Ureter (tissue), 1 donor: ENCODE data around the gene TBL3. TPM values are rescaled to one million over a fixed set of nuclear protein-coding genes. Genes with fewer than 3 reads are reported as not detected.
A peak's percentile ranks its signal among the peaks of the same experiment; 100 is the strongest.

Experiments used
- DNase-seq: peaks from one replicate; pipeline ENCODE4 v3.0.0-alpha.2; 2020; ENCODE audit warnings: low spot score
- total RNA-seq: library from RNA; stranded (reverse); gene quantifications from one replicate; pipeline ENCODE4 v1.2.4, GENCODE V29; 2023
- donor health status: DM: yes; HTN: yes; CAD: no.

Gene TBL3
- total RNA-seq, 1 donor from 2014 or later = 37.0 TPM

DNA sequence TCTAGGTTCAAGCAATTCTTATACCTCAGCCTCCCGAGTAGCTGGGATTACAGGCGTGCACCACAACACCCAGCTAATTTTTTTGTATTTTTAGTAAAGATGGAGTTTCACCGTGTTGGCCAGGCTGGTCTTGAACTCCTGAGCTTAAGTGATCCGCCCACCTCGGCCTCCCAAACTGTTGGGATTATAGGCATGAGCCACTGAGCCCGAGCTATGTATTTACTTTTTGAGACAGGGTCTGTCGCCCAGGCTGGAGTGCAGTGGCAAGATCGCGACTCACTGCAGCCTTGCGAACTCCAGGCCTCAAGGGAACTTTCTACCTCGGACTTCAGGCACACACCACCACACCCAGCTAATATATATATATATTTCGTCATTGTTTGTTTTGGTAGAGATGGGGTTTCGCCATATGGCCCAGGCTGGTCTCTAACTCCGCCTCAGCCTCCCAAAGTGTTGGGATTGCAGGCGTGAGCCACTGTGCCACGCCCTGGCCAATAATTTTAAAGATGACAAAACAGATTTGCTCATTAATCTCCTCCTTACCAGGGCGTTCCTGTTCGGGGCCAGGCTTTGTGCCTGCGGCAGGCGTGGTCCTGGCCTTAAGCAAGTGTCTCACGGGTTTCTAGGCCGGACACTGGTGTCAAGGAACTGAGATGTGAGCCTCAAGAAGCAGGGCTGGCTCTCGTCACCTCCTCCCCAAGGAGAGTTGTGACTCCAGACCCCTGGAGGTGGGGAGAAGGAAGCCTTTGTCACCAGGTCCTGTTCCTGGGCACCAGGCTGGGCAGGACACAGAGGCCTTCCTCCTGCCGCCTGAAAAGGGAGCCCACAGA is 43.5 kb downstream of the TBL3 start:
- DNase-seq = no peak

DNA sequence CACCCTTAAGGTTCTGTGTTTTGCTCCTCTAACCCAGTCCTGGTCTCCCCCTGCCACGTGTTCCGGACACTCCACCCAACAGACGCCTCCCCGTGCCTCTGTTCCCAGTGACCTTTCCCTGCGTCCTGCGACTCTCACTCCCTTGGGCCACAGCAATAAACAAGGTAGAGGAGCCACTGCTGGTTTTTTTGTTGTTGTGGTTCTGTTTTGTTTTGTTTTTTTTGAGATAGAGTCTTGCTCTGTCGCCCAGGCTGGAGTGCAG is 44.0 kb downstream of the TBL3 start:
- no peak for DNase-seq

DNA sequence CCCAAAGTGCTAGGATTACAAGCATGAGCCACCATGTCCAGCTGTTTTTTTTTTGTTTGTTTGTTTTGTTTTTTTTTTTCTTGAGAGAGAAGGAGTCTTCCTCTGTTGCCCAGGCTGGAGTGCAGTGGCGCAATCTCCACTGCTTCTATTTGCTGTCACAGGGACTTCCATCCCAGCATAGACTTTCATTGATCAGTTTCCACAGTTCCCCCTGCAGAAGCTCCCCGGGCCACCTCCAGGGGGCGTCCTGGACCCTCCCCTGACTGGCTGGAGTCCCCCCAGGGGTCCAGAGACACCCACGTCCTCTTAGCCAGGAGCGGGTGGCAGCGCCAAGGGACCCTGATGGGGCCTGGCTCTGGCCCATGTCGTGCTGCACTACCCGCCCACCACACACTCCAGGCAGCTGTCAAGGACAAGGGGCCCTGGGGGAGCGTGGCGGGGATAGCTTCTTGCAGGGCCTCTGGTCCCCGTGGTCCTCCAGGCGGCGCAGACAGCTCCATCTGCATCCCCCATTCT is 44.6 kb downstream of the TBL3 start:
- no peak for DNase-seq

DNA sequence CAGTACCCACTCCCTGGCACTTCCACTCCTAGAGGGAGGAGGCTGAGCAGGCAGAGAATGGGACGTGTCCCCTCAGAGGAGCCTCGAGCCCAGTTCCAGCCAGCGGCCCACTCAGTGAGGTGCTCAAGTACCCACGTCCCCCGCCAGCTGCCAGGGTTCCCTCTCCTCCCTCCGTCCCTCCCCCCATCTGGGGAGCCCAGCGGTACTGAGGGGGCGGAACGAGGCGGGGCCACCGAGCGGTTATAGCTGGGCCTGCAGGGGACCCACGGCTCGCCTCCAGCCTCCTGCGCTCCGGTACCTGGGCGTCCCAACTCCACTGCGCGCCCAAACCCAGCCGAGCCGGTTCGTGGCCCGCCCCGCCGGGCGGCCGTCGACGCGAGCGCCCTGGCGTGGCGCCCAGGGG is 47.7 kb downstream of the TBL3 start, which contains the start of gene NPW:
NPW (plus strand) TSS at position 268 of the 403 bp plus-strand sequence.
- DNase-seq = no peak

DNA sequence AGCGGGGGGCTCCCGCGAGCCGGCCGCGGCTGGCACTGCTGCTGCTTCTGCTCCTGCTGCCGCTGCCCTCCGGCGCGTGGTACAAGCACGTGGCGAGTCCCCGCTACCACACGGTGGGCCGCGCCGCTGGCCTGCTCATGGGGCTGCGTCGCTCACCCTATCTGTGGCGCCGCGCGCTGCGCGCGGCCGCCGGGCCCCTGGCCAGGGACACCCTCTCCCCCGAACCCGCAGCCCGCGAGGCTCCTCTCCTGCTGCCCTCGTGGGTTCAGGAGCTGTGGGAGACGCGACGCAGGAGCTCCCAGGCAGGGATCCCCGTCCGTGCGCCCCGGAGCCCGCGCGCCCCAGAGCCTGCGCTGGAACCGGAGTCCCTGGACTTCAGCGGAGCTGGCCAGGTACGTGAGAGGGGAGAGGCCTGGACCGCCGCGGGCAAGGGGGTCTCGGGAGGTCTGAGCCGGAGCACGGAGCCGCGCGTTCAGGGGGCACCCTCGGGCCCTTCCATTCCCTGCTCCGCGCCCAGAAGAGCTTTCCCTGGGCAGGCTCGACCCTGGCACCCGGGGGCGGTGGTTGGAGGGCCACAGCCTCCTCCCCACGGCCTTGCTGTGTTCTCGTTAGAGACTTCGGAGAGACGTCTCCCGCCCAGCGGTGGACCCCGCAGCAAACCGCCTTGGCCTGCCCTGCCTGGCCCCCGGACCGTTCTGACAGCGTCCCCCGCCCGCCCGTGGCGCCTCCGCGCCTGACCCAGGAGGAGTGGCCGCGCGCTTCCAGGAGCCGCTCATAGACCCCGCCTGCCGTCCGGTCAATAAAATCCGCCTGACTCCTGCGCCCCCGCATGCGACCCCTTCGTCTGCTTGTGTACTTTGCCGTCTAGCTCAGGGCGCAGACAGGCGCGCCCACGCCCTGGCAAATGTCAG is 48.3 kb downstream of the TBL3 start:
- no peak for DNase-seq

DNA sequence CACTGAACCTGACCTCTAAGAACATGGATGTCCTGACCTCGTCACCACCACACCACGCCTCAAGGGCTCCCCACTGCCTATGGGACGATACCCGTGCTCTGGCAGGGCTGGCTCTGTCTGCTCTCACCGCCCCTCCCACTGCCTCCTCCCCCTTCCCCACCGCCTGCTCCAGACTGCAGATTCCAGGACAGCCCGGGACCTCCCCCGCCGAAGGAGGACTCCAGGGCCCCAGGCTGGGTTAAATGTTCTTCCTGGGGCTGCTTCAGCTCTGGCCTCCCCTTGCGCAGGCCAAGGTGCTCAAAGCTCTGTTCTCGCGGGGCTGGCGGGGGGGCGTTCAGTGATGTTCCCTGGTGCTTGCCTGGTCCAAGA is 50.9 kb downstream of the TBL3 start:
- DNase-seq = no peak

DNA sequence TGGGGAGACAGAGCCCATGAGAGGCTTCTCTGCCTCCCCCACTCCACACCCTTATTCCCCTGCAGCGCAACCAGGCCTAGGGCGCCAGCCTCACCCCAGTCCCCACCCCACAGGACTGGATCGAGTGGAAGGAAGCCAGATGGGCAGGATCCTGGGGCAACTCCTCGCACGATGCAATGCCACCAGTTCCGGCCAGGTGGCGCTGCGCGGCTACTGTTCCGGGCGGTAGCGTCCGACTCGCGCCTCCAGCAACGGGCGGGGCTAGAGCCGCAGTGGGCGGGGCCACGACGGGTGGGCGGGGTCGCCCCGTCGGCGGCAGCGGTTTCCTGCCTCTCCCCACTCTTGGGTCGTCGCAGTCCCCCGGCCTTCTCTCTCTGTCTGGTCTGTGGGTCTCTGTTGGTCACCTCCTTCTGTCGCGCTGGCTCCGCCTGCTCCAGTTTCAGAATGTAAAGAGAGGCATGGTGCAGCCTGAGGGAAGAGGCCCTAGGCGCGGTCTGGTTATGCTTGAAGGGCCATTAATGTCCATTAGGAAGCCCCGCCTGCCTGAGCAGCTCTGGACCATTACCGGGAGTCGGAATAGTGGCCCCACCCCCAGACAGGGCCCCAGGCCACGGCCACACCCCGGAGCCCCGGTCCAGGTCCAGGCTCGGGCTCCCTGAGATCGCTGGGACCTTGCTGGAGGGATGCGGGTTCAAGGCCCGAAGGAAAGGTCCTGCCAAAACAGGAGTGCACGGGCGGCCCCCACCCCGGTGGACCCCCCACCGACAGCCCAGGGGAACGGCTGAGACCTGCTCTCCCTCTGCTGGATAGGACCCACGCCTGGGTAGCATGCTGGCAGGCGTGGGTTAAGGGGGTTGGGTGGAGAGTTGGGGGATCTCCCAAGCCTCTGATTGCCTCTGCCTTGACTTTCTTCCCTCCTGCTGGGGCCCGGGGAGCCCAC is 51.5 kb downstream of the TBL3 start:
- DNase-seq = peak; percentile 96

DNA sequence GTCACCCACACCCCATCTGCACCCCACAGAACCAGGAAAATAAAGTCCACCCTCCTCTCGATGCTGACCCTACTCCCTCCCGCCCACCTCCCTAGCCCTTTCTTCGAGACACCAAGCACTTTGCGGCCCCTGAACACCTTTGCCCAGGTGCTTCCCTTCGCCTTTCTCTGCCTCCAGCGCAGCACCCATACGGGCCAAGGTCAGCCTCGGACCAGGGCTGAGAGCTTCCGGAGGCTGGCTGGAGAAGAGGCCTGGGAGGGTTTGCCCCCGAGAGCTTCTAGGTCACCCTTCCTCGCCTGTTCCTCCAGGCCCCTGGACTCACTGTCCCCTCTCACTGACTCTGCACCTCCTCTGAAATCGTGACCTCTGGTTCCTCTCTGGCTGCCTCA is 52.2 kb downstream of the TBL3 start:
- DNase-seq = no peak

DNA sequence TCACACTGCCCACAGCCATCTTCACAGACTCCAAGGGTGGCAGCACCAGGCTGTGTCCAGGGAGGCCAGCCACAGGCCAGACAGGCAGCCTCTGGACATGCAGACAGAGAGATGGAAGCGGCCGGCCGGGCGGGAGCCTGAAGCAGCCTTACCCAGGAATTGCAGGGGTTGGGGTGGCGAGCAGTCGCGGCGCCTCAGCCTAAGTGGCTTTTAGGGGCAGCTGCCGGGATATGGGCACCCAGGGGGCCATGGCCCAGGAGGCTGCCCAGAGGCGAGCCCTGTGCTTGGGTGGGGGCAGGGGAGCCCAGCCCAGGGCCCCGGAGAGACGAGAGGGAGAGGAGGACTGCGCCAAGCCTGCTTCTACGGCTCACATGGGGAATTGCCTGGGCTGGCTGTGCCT is 53.4 kb downstream of the TBL3 start:
- DNase-seq = no peak

DNA sequence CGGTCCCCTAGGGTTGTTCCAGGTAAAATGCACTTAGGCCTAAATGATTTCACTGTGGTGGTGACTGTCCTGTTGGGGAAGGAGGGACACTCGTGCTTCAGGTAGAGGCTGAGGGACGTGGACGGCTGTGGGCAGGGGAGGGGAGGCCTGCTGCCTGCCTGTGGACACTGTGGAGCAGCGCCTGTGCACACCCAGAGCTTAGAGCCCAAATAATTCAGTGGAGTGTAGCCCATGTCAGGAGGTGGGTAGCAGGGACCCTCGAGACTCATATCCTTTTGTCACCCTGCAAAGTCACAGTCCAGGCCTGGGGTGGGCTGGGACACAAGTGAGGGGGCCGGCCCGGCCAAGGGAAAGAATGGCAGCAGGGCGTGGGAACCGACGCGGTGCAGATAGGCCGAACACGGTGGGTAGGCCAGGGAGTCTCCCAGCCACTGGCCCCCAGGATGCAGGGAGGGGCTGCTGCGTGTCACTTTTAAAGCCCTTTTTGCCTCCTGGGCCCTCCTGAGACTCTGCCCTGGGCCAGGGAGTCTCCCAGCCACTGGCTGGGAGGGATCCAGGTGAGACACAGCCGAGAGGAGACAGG is 54.1 kb downstream of the TBL3 start:
- no peak for DNase-seq

DNA sequence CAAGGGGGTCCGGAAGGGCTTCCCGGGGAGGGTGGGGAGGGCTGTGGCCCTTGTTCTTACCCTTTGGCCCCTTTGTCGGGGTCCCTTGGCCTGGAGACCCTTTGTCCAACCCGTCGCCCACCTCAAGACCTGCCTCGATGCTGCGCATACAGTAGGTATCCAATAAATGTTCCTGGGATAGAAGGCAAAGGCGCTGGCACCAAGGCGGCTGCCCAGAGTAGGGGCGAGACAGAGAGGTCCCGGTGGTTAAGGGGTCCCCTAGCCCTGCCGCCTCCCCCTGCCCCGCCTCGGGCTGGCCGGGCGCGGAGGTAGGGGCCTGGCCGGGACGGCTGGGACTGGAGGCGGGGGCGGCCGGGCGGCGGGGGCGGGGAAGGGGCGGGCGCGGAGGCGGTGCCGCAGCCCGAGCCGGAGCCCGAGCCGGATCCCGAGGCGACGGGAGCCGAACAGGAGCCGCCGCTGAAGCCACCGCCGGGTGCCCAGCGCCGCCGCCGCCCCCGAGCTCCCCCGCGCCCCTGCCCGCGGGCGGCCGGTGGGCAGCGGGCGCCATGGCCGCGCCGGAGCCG is 54.7 kb downstream of the TBL3 start, which contains the start of gene NHERF2:
NHERF2 (plus strand) TSS at position 442 of the 563 bp plus-strand sequence; CDS start at position 546, 104 bp downstream.
- DNase-seq = no peak

DNA sequence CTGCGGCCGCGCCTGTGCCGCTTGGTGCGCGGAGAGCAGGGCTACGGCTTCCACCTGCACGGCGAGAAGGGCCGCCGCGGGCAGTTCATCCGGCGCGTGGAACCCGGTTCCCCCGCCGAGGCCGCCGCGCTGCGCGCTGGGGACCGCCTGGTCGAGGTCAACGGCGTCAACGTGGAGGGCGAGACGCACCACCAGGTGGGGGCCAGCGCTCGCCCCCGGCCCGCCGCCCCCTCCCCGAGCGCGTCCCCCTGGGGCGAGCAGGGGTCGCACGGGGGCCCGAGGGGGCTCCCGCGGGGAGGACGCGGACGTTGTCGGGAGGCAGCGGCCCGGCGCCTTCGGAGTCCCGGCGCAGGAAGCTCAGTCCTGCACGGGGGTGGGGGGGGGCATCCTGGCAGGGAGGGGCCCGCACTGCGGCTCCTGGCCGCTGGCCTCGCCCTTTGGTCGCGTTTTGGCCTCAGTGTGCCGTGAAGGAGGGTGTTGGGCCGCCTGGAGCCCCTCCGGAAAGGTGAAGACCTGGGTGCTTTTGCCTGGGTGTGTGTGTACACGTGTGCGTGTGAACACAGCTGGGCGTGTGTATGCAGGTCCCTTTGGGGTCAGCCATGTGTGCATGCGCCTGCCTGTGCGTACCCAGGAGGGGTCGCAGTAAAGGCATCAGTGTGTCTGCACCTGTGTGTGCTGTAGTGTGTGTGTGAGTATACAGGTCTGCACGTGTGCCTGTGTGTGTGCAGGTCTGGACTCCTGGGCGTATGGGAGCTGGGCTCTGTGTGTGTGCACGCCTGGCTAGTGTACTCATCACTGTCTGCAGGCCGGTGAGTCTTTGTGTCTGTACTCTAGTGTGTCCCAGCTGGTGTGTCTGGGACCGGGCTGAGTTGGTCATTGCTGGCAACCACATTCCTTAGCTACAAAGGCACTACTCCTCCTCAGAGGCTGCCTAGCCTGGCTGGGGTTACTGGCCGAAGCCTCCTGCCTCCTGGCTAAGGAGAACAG is 55.5 kb downstream of the TBL3 start:
- no peak for DNase-seq

DNA sequence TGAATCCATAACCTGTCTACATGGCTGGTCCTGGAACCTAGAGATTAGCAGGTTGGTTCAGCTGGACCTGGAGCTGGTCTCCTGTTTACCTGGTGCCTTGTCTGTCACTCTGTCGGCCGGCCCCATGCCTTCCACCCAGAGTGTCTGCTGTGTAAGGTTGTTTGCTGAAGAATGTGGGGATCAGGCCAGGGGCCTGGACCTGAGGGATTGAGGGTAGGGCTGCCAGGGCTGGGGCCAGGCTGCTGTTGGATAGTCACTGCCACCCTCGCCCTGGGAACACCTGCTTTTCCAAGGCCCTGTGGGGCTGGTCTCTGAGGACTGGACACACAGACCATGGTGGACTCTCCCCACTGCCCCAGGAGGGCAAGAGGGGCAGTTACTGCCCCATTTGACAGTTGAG is 56.3 kb downstream of the TBL3 start:
- no peak for DNase-seq

DNA sequence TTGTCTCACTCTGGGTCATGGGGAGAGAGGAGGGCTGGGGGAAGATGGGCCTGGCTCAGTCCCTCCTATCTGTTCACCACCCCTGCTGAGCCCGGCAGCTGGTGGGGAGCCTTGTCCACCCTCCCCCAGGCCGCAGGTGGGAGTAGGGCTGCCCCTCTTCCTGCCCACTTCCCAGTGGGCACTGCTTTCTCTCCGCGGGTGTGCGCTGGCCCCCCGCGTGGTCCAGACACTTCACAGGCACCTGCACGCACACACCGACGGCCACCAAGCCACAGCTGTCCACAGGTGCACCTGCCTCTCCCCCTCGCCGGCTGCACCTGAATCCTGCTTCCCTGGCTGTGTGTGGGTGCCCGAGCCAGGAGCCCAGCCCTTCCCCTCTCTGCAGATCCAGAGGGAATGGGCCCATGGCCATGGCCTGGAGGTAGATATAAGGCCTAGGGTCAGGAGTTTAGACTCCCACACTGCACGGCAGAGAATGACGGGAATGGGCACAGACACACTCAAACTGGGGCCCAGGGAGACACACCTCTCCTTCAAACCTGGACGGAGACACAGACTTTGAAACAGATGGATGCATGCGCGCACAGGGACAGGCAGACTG is 56.9 kb downstream of the TBL3 start:
- no peak for DNase-seq

DNA sequence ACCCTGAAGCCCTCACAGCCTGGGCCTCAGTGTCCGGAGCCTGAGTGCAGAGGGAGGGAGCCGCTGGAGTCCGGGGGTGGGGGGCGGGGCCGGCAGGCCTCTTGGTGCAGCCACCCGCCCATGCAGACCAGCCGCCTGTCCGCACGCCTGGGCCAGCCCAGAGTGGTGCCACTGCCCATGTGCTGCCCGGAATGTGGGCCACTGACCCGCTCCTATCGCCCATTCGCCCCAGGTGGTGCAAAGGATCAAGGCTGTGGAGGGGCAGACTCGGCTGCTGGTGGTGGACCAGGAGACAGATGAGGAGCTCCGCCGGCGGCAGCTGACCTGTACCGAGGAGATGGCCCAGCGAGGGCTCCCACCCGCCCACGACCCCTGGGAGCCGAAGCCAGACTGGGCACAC is 57.5 kb downstream of the TBL3 start:
- no peak for DNase-seq

DNA sequence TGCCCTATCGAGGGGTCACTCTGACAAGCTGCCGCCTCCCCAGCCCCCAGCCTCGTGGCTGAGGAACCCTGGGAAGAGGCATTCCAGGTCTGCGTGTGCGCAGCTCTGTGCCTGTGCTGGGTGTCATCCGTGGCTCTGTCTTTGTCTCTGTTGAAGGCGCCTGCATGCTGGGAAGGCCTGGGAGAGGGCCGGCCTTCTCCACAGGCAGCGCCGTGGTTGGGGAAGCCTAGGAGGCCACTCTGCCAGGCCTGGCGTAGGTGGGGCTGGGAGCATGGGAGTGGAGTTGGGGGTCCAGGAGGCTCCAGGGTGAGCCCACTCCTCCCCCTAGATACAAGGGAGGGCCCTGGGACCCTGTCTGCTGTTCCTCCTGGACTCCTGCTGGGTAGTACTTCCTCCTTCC is 58.2 kb downstream of the TBL3 start:
- no peak for DNase-seq

DNA sequence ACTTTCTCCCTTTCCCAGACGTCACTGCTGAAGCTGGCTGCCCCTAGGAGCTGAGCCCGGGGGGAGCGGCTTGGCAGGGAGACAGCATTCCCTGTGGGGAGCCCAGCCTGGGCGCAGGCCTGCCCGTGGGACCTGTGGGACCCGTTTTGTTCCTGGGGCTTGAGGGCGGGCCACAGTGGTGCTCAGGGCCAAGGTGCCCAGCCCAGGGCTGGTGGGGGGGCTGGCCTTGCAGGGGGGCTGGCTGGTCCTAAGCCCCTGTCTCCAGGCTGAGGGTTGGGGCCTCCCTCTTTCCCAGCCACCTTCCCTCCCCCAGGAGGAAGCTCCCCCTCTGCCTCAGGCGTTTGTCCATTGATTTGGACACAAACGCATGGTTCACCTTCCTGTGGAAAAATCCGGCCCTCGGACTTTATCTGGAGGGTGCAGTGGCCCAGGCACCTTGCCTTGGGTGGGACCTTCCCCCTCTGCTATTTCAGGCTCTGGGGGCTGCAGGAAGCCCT is 59.3 kb downstream of the TBL3 start:
- DNase-seq = no peak
